ENCODE data around the gene DSTYK.

Gene DSTYK

DNA sequence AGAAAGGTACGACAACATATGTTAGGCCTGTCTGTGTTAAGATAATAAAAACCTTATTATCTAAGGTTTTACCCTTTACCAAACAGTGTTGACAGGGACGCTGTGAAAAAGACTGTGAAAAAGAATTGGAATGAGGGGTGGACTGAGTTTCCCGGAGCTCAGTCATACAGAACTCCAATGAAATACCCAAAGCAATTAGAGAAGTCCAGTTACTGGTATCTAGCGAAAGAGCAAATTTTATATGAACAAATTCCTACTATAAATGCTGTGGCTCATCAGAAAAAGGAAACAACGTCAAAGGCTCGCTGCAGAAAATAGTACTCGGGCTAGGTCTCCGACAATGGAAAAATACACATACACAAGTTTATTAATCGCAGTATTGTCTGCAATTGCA, 89.0 kb downstream of the DSTYK start:
- DNase-seq = no peak

DNA sequence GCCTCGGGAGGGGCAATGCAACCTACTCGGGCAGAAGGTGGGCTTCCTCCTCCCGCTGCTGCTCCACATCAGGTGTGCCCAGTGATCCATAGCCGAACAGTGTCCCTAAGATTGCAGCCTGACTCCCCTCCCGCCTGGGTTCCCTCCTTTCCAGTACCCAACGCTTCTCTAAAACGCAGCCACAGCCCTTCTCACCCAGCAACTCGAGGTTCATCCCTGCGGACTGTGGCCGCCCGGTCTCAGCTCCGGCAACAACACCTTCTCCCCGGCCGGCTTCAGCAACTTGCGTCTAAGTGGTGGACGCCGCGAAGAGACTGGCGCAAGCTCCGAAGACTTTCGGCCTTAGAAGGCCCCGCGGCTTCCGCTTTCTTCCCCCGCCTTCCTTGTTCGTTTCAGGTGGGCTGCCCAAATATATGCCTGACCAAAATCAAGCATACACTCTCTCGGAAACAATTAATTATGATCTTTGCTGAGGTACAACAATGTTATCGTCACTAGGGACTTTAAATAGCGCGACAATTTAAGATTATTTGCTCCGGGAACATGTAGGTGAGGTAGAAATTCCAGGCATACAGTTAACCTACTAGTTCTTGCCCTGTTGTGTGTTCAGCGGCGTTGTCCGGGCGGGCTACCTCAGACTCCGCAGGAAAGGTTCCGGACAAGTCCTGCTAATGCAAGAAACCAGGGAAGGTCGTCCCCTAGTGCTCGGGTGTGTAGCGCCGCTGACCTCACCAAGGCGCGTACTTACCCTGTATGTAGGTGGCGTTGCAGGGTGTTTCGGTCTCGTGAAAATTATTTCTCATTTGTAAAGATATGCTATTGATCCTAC, 89.6 kb downstream of the DSTYK start, which contains the start of gene RBBP5:
RBBP5 (minus strand) TSS at position 319 of the 829 bp plus-strand sequence; CDS start at position 214, 105 bp downstream.
- DNase-seq = peak; percentile 98

DNA sequence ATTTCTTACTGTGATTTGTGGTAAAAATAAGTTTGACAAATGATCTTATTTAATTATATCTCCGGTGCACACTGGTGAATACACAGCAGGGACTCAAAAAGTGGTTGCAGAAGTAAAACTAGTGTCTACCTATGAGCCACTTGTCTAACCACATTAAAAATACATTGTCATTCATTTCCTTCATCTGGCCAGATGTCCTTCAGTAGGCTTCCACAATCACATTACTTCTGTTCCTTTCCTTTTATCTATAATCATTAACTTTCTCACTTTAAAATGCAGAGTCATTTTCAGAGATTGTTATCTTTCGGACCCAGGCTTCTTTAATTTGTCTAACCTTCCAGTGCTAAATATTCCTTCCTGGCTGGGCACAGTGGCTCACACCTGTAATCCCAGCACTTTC, 92.8 kb downstream of the DSTYK start:
- no peak for DNase-seq

DNA sequence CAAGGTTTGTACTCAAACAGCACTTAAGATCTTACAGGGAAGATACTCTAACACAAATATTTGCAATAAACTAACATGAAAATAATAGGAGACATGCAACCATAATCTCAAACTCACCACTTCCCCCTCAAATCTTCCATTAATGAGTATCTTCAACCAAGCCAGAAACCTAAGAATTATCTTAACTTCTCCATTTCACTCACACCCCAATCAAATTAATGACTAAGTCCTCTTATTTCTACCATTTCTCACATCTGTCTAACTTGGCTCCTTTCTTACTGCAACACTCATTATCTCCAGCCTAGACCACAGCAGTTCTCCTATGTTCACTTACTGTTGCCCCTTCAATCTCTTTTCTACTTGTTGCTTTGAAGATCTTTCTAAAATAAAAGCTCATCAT, 100.1 kb downstream of the DSTYK start:
- no peak for DNase-seq

DNA sequence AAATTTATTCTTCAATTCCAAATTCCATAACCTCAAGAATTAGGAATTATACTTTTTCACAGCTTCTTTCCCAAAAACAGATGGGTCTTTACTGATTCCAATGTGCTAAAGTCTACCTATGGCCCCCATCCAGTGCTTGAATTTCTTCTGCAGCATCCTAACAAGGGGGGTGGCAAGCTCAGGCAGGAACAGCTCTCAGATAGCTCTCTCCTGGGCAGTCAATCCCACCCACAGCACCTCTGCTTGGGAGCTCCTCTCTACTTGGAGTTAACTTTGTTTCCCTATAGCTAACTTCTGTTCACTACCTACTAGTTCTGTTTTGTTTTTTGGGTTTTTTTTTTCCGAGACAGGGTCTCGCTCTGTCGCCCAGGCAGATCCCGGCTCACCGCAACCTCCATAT, 101.8 kb downstream of the DSTYK start:
- DNase-seq = no peak

DNA sequence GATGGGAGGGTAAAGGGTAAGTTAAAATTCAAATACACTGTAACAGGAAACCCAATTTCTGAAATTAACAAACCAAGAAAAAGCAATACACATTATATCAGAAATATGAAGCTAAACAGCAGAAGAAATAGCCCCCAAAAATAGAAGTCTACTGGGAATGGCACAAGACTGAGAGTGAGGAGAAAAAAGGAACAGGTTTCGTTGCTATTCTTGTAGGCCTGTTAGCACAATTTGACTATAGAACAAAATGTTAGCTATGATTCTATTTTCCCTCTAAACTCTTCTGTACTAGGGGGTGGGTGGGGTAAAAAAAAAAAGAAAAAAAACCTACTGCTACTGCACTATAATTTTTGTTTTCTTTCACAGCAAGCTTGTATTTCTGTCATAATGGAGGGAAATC, 102.2 kb downstream of the DSTYK start:
- no peak for DNase-seq

DNA sequence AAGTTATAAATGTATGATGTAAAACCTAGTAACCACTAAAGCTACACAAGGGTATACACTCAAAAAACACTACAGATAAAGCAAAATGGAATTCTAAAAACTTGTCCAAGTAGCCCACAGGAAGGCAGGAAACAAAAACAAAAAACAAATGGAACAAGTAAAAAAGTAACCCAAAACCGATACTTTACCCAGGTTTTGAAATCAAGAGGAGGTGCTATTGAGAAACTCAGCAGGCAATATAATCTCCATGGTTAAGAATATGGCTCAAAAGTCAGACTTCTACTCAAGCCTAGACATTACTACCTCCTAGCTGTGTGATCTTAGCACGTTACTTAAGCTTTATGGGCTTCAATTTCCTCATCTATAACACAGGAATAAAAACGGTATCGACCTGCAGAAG, 103.0 kb downstream of the DSTYK start:
- no peak for DNase-seq

DNA sequence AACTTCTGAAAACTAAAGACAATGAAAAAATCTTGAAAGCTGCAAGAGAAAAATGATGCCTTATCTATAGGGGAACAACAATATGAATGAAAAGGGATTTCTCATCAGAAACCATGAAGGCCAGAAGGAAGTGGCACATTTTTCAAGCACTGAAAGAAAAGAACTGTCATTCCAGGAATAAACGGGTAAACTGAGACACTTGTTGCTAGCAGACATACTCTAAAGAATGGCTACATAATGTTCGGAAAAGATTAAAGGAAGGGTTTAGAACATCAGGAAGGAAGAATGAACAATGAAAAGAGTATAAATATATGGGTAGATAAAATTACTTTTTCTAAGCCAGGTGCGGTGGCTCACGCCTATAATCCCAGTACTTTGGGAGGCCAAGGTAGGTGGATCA, 104.2 kb downstream of the DSTYK start:
- no peak for DNase-seq

DNA sequence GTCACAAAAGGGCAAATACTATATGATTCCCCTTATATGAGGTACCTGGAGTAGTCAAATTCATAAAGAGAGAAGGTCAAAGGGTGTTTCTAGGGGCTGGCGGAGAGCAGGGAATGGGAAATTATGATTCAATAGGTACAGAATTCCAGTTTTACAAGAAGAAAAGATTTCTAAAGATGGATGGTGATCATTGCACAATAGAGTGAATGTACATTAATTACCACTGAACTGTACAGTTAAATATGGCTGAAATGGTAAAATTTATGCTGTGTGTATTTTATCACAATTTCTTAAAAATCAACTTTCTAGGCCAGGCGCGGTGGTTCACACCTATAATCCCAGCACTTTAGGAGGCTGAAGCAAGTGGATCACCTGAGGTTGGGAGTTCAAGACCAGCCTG, 109.1 kb downstream of the DSTYK start:
- no peak for DNase-seq

DNA sequence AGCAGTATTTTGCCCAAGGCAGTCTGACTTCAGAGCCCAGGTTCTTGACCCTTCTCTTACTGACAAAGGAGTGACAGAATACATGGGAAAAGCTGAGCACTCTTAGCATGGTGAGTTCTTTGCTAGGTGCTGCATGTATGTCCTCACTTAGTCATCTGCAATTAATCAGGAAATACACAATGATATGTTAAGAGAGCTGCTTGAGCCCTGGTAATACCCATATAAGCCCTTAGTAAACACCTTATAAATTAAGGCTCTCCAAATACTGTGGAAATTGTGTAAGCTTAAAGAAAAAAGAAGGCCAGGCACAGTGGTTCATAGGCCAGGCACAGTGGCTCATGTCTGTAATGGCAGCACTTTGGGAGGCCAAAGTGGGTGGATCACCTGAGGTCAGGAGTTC, 113.3 kb downstream of the DSTYK start:
- DNase-seq = no peak

DNA sequence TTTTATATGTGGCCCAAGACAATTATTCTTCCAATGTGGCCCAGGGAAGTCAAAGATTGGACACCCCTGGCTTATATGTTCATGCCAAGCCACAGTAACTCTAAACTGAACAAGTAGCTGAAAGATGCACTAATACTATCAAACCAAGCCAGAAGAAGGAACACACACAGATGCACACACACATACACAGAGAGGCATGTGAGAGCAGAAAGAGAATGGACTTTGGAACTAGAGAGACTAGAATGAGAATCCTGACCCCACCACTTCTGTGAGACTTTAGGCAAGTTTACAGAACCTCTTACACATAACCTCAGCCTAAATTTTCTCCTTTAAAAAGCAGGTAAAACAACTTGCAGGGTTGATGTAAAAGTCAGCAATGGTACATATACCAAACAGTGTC, 116.1 kb downstream of the DSTYK start:
- DNase-seq = no peak

All from activated gamma-delta T cell treated with Interleukin-2 at 50 U/mL for 16 hours (primary cell).